Endothelial cell of umbilical vein (primary cell): Measurements from ENCODE around the gene TFG. TPM values are rescaled to one million over a fixed set of nuclear protein-coding genes. Genes with fewer than 3 reads are reported as not detected.
"Not testable (repeated sequence)": the region's sequence is repeated elsewhere in the genome, so short reads cannot be mapped to it uniquely, and the experiment has no call there.

Experiments used
- Bru-seq: library from RNA; stranded (reverse); fragments of 400-500 nt; gene quantifications from one replicate; lab custom pipeline; 2021; lab: Mats Ljungman, UMichigan
- BruChase-seq, 2 experiments: library from RNA; stranded (reverse); fragments of 400-500 nt; gene quantifications; one replicate each; lab custom pipeline; 2021; lab: Mats Ljungman, UMichigan
- BruUV-seq: library from RNA; stranded (reverse); fragments of 400-500 nt; replicated peaks from 2 replicates; lab custom pipeline; 2021; lab: Mats Ljungman, UMichigan
- CTCF ChIA-PET: fragments of 300-600, 350-600 bp; sonication (Branson Sonifier 250); formaldehyde crosslinking; loops from one replicate; lab custom pipeline; 2021; ENCODE audit warnings: antibody characterized with exemption, inconsistent platforms; lab: Charles Lee
- POLR2A ChIA-PET: fragments of 300-600, 350-600 bp; sonication (Branson Sonifier 250); formaldehyde crosslinking; loops from one replicate; lab custom pipeline; 2021; ENCODE audit warnings: antibody characterized with exemption, inconsistent platforms; lab: Charles Lee
- DNase-seq: peaks from one replicate; pipeline ENCODE4 v3.0.0-alpha.2; 2011; ENCODE audit warnings: low read depth, low spot score
- FAIRE-seq: peaks from 2 replicates; lab custom pipeline; 2011; peaks lifted over from hg19 to GRCh38; lab: Jason Lieb, UNC
- H2AFZ ChIP-seq: 2 replicates; pipeline ENCODE4 v1.6.0; 2012; ENCODE audit warnings: low read depth, low read length, control low read depth, inconsistent platforms
- H3K27ac ChIP-seq: 2 replicates; pipeline ENCODE4 v1.5.1; 2011; ENCODE audit warnings: low read depth, mild to moderate bottlenecking, control low read depth, low read length, moderate library complexity; ENCODE audit not compliant: insufficient read depth
- H3K27me3 ChIP-seq, 2 experiments: 2 replicates each; pipeline versions ENCODE4 v1.6.0 to v1.6.1; 2011; ENCODE audit warnings: low read length in 2 of 2, mixed read lengths in 1 of 2; ENCODE audit not compliant: control insufficient read depth in 2 of 2, insufficient read depth in 2 of 2
- H3K36me3 ChIP-seq, 2 experiments: 2 replicates in 1 of 2; 3 replicates in 1 of 2; pipeline ENCODE4 v1.5.1; 2011; ENCODE audit warnings: low read length in 2 of 2, mild to moderate bottlenecking in 1 of 2, moderate library complexity in 1 of 2; ENCODE audit not compliant: control insufficient read depth in 2 of 2, insufficient read depth in 2 of 2; ENCODE audit errors: extremely low read depth in 1 of 2
- H3K4me1 ChIP-seq: 3 replicates; pipeline ENCODE4 v1.5.1; 2011; ENCODE audit warnings: mild to moderate bottlenecking, low read length; ENCODE audit not compliant: control insufficient read depth, insufficient read depth; ENCODE audit errors: extremely low read depth
- H3K4me2 ChIP-seq: 2 replicates; pipeline ENCODE4 v1.6.1; 2011; ENCODE audit warnings: low read length, control low read depth, mixed read lengths; ENCODE audit not compliant: insufficient read depth
- H3K4me3 ChIP-seq, 3 experiments: fragments of 200-600 bp in 1 of 3; sonication (generic), shearing (Covaris generic) in 1 of 3; replicated peaks in 1 of 3; 2 replicates each; pipeline ENCODE4 v1.5.1; 2011 to 2016; ENCODE audit warnings: control low read depth in 3 of 3, low read length in 3 of 3, mild to moderate bottlenecking in 2 of 3, inconsistent platforms in 1 of 3, low read depth in 1 of 3, moderate library complexity in 1 of 3; ENCODE audit not compliant: insufficient read depth in 1 of 3
- H3K79me2 ChIP-seq: 2 replicates; pipeline ENCODE4 v1.6.0; 2012; ENCODE audit warnings: low read length, inconsistent platforms; ENCODE audit not compliant: control insufficient read depth, insufficient read depth
- H3K9ac ChIP-seq: replicated peaks from 2 replicates; pipeline ENCODE3; 2011; ENCODE audit warnings: low read length, control low read depth; ENCODE audit not compliant: insufficient read depth; ENCODE audit errors: extremely low read depth
- H3K9me1 ChIP-seq: replicated peaks from 3 replicates; pipeline ENCODE4 v1.6.0; 2011; ENCODE audit warnings: mild to moderate bottlenecking, low read length; ENCODE audit not compliant: control insufficient read depth, insufficient read depth; ENCODE audit errors: extremely low read depth
- H3K9me3 ChIP-seq: replicated peaks from 2 replicates; pipeline ENCODE4 v1.5.1; 2012; ENCODE audit warnings: low read length, inconsistent platforms; ENCODE audit not compliant: control insufficient read depth, insufficient read depth
- H4K20me1 ChIP-seq: replicated peaks from 2 replicates; pipeline ENCODE3; 2011; ENCODE audit warnings: mild to moderate bottlenecking, low read length; ENCODE audit not compliant: control insufficient read depth, insufficient read depth; ENCODE audit errors: extremely low read depth
- CTCF ChIP-seq, 2 donors: IDR thresholded peaks; 1 replicate in 1 of 2; 2 replicates in 1 of 2; pipeline ENCODE4 v1.5.1; 2011; ENCODE audit warnings: low read length in 2 of 2, mild to moderate bottlenecking in 2 of 2, moderate library complexity in 2 of 2, control low read depth in 1 of 2, inconsistent platforms in 1 of 2, low read depth in 1 of 2; ENCODE audit not compliant: insufficient read depth in 1 of 2; ENCODE audit errors: extremely low read depth in 1 of 2
- MAX ChIP-seq: IDR thresholded peaks from 2 replicates; pipeline ENCODE4 v1.6.1; 2011; ENCODE audit not compliant: insufficient read depth, insufficient read length
- MYC ChIP-seq: IDR thresholded peaks from one replicate; pipeline ENCODE4 v1.6.1; 2011; ENCODE audit warnings: mild to moderate bottlenecking, low read depth, low read length
- POLR2A ChIP-seq: IDR thresholded peaks from 2 replicates; pipeline ENCODE4 v1.6.1; 2012; ENCODE audit warnings: low read depth, mild to moderate bottlenecking, control low read depth, low read length
- POLR2AphosphoS5 ChIP-seq: IDR thresholded peaks from 2 replicates; pipeline ENCODE4 v1.6.1; 2012; ENCODE audit warnings: low read depth, mild to moderate bottlenecking, control low read depth, low read length, moderate library complexity; ENCODE audit not compliant: insufficient read depth
- dilution Hi-C: fragments of 300-500 bp; cut with MboI; formaldehyde crosslinking; loops from one replicate; pipeline ENCODE4 v1.15.0; 2019; ENCODE audit warnings: low sequenced_read_pairs; ENCODE audit not compliant: extremely low pct_ligation_motif_present
- intact Hi-C: fragments of 100-400 bp; cut with micrococcal nuclease; formaldehyde crosslinking; loops from one replicate; pipeline ENCODE4 v1.10.0; 2022
- long read RNA-seq: library from polyadenylated mRNA; stranded (forward); transcript quantifications from one replicate; pipeline ENCODE4 v2.0.0, GENCODE V29; 2021
- polyA minus RNA-seq, 3 experiments: library from RNA; depleted of rRNA, polyadenylated mRNA; stranded (reverse); fragments of >200 nt; gene quantifications; 1 replicate in 1 of 3; 2 replicates in 2 of 3; pipeline ENCODE4 v1.2.3, GENCODE V29; 2011
- polyA plus RNA-seq, 4 experiments: library from polyadenylated mRNA; depleted of rRNA in 3 of 4; stranded (reverse) in 3 of 4; unstranded in 1 of 4; fragments of >200 nt; gene quantifications; 2 replicates each; pipeline versions ENCODE4 v1.2.1 to v1.2.3, GENCODE V29; 2011 to 2012; ENCODE audit warnings: missing spikeins in 1 of 4
- total RNA-seq: library from RNA; stranded (reverse); gene quantifications from 2 replicates; pipeline ENCODE4 v1.2.3, GENCODE V29; 2021

TFG gene
- total RNA-seq (106 and 107 TPM in 2 replicates), polyA plus RNA-seq (154 and 169 TPM in 2 replicates), polyA minus RNA-seq (56.3 and 58.0 TPM in 2 replicates), Bru-seq, nascent RNA (percentile 97 among the genes with signal in this experiment), BruChase-seq, experiment 1, labeled RNA remaining after a 6-hour chase (percentile 91 among the genes with signal in this experiment), BruChase-seq, experiment 2, labeled RNA remaining after a 2-hour chase (percentile 89 among the genes with signal in this experiment)
- 108 and 118 TPM in 2 replicates for polyA plus RNA-seq (2011; cell fraction: cytosol; rRNA removed)
- polyA plus RNA-seq (2011; cell fraction: nucleus; rRNA removed): 112 and 118 TPM in 2 replicates
- 79.8 and 94.4 TPM in 2 replicates for polyA plus RNA-seq (2012)
- polyA minus RNA-seq (2011; cell fraction: cytosol; rRNA and poly(A)+ RNA removed): 35.8 TPM
- 55.3 and 63.3 TPM in 2 replicates for polyA minus RNA-seq (2011; cell fraction: nucleus; rRNA and poly(A)+ RNA removed)
- long read RNA-seq, transcript TFG-208 (8 exons, 1,696 nt): minor isoform, 16 of 420 reads
- long read RNA-seq, transcript TFG-204 (8 exons, 1,783 nt): minor isoform, 85 of 420 reads
- long read RNA-seq, transcript TFG-201 (8 exons, 1,978 nt): major isoform, 279 of 420 reads
- long read RNA-seq, transcript TFG-202 (8 exons, 1,716 nt): minor isoform, 8 of 420 reads
- long read RNA-seq, partial matches to known transcripts: 10 of 420 reads
- long read RNA-seq, other reads (novel, unspliced or antisense): 21 of 420 reads

- ChIA-PET POLR2A (interaction anchor here (0.6 to 0.7 kb wide), 2 partner anchors 9 to 191 kb away, joined by 3 to 5 read pairs; no protein-coding TSS in a partner anchor), CTCF (interaction anchor here (0.6 to 2.9 kb wide), 4 partner anchors 106 to 247 kb away, joined by 3 to 26 read pairs (median 7); no protein-coding TSS in a partner anchor)
- Histone ChIP-seq H3K9ac (peak within 1 kb of the TSS; percentile 92), H3K9me3 (no peaks in the 10 kb centered on the region), H3K36me3 (peaks cover 3% of the 10 kb centered on the region in 2 experiments), H4K20me1 (peaks cover 13% of the 10 kb centered on the region), H3K4me1 (peaks cover 8% of the 10 kb centered on the region), H3K27me3 (peaks cover 5 to 7% of the 10 kb centered on the region in 2 experiments), H2AFZ (peak within 1 kb of the TSS; percentile 53), H3K4me3 (peak within 1 kb of the TSS; percentile 79 to 99 (median 89)), H3K79me2 (peaks cover 45% of the 10 kb centered on the region), H3K4me2 (peak within 1 kb of the TSS; percentile 98), H3K9me1 (no peaks in the 10 kb centered on the region), H3K27ac (peak within 1 kb of the TSS; percentile 78)
- BruUV-seq: no TSS peak
- intact Hi-C loops (loop anchor here (2.0 to 10.0 kb wide), 3 partner anchors 82 to 308 kb away; partner anchors contain the start of genes LNP1, TMEM45A and TOMM70), dilution Hi-C loops (no loop called here)
- peak; percentile 100 for DNase-seq
- peak; percentile 96 for FAIRE-seq
- TF ChIP-seq CTCF (IDR thresholded peaks at IDR 0.05; ENCODE audit: extremely low read depth in 1 of 2, insufficient read depth in 1 of 2, low read depth in 1 of 2, low read length in 2 of 2) (no peak), POLR2AphosphoS5 (peak; percentile 47), MYC (no peak), POLR2A (peak; percentile 61), MAX (peak; percentile 47)
Observed at GRCh38 chr3:100708989-100709841, at the start of gene TFG. TFG (plus strand) TSS chr3:100709494; CDS start chr3:100713686, 4,192 bp downstream.

GRCh38 chr3:100661294-100661693 lies 48.0 kb upstream of the TFG start:
- dilution Hi-C loops, H3K27ac ChIP-seq, H3K9ac ChIP-seq, H3K9me1 ChIP-seq, DNase-seq, BruUV-seq, H3K36me3 ChIP-seq, intact Hi-C loops, H3K4me2 ChIP-seq, H4K20me1 ChIP-seq, H2AFZ ChIP-seq, FAIRE-seq, POLR2A ChIA-PET, H3K4me3 ChIP-seq, H3K9me3 ChIP-seq, H3K79me2 ChIP-seq, H3K4me1 ChIP-seq: not testable (repeated sequence)
- H3K27me3 ChIP-seq: peaks cover 0 to 25% of the 10 kb centered on the region in 2 experiments
- CTCF ChIA-PET: interaction anchor here (0.8 to 1.9 kb wide), 2 partner anchors 15 to 198 kb away, joined by 3 to 4 read pairs; no protein-coding TSS in a partner anchor
